Esophagus muscularis mucosa (tissue), 4 donors: ENCODE results near the gene CLEC16A.

ENCODE experiments used
- CTCF ChIP-seq, 3 experiments: fragments of 200-600 bp in 2 of 3; fragments of 450-650 bp in 1 of 3; sonication (generic) in 2 of 3; IDR thresholded peaks; one replicate each; pipeline ENCODE4 v1.5.1; 2017 to 2019; ENCODE audit warnings: antibody characterized with exemption in 3 of 3, mild to moderate bottlenecking in 2 of 3, moderate library complexity in 1 of 3
- EP300 ChIP-seq: sonication (generic); formaldehyde crosslinking; IDR thresholded peaks from one replicate; pipeline ENCODE4 v1.6.1; 2017; ENCODE audit warnings: antibody characterized with exemption
- POLR2A ChIP-seq: fragments of 450-650 bp; IDR thresholded peaks from one replicate; pipeline ENCODE4 v1.6.1; 2017; ENCODE audit warnings: antibody characterized with exemption, moderate library complexity, mild to moderate bottlenecking, low read depth
- POLR2AphosphoS5 ChIP-seq, 2 donors: sonication (generic); formaldehyde crosslinking; IDR thresholded peaks; one replicate each; pipeline ENCODE4 v1.6.1; 2017; ENCODE audit warnings: antibody characterized with exemption in 2 of 2

DNA sequence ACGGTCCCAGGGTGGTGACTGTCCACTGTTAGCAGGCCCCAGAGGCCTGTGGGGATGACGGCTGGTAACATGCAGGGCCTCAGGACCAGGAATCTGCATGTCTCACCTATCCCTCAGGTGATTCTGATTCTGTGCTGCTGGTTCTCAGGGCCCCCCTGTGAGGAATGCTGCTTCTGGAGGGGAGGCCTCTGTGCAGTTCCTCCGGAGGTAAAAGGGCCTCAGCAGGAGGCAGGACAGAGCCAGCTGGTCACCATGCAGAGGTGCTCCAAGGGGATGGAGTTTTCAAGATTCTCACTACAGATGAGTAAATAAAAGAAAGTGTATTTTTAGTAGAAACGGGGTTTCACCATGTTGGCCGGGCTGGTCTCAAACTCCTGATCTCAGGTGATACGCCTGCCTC is 33.8 kb downstream of the CLEC16A start:
- TF ChIP-seq POLR2A (no peak), CTCF (IDR thresholded peaks at IDR 0.05) (no peak), EP300 (no peak), POLR2AphosphoS5 (IDR thresholded peaks at IDR 0.05) (no peak)
